ENCODE data around the gene CD69. TPM values are rescaled to one million over a fixed set of nuclear protein-coding genes. Genes with fewer than 3 reads are reported as not detected.

Gene CD69
- total RNA-seq, 4 donors from 2014 or later = 0.41 to 0.72 (median 0.51) TPM; not detected in 1

DNA sequence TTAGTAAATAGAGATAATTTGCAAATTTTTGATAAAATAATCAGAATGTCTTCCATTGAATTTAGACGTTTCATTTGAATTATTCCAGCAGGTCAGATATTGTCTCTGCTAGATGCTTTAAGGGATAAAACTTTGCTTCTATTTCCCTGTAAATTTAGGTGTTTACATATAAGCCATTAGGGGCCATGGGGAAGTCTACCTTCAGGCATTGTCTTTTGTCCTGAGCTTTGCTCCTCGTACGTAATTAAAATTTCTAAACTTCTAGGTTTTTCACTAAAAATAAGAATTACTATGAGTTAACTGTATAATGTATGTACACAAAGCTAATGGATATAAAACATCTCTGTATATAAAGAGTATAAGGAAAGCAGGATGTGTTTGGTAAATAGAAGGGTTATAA is 24.1 kb upstream of the CD69 start:
- in situ Hi-C loops (cut with MboI; ENCODE audit: low sequenced_read_pairs in 4 of 4) = no loop called here
- Histone ChIP-seq H3K27me3 (no peaks in the 10 kb centered on the region), H3K36me3 (no peaks in the 10 kb centered on the region), H3K27ac (no peak overlapping the region), H3K4me1 (no peaks in the 10 kb centered on the region), H3K9me3 (no peaks in the 10 kb centered on the region), H3K4me3 (no peak overlapping the region)
- DNase-seq (no peak), ATAC-seq (no peak)
- intact Hi-C loops (cut with DNase I; ENCODE audit: low total_unique reads) = no loop called here
- TF ChIP-seq, protein P1, sequence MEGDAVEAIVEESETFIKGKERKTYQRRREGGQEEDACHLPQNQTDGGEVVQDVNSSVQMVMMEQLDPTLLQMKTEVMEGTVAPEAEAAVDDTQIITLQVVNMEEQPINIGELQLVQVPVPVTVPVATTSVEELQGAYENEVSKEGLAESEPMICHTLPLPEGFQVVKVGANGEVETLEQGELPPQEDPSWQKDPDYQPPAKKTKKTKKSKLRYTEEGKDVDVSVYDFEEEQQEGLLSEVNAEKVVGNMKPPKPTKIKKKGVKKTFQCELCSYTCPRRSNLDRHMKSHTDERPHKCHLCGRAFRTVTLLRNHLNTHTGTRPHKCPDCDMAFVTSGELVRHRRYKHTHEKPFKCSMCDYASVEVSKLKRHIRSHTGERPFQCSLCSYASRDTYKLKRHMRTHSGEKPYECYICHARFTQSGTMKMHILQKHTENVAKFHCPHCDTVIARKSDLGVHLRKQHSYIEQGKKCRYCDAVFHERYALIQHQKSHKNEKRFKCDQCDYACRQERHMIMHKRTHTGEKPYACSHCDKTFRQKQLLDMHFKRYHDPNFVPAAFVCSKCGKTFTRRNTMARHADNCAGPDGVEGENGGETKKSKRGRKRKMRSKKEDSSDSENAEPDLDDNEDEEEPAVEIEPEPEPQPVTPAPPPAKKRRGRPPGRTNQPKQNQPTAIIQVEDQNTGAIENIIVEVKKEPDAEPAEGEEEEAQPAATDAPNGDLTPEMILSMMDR (IDR thresholded peaks at IDR 0.05 in 4 of 5, conservative IDR thresholded peaks at IDR 0.05 in 1 of 5) = no peak
- no peak for TF ChIP-seq POLR2A (IDR thresholded peaks at IDR 0.05)

GRCh38 chr12:9784326-9784725 is 23.6 kb upstream of the CD69 start:
- Histone ChIP-seq H3K27ac (no peak overlapping the region), H3K4me3 (no peak overlapping the region), H3K9me3 (no peaks in the 10 kb centered on the region), H3K4me1 (no peaks in the 10 kb centered on the region), H3K27me3 (no peaks in the 10 kb centered on the region), H3K36me3 (no peaks in the 10 kb centered on the region)
- TF ChIP-seq, protein P1 (IDR thresholded peaks at IDR 0.05 in 4 of 5, conservative IDR thresholded peaks at IDR 0.05 in 1 of 5) = no peak
- TF ChIP-seq POLR2A (IDR thresholded peaks at IDR 0.05) = no peak
- intact Hi-C loops (cut with DNase I; ENCODE audit: low total_unique reads) = no loop called here
- ATAC-seq (no peak), DNase-seq (no peak)
- in situ Hi-C loops (cut with MboI; ENCODE audit: low sequenced_read_pairs in 4 of 4) = no loop called here

GRCh38 chr12:9782547-9783382 is 22.1 kb upstream of the CD69 start:
- DNase-seq = no peak
- Histone ChIP-seq H3K9me3 (no peaks in the 10 kb centered on the region), H3K36me3 (no peaks in the 10 kb centered on the region), H3K4me3 (no peak overlapping the region), H3K27me3 (no peaks in the 10 kb centered on the region), H3K4me1 (no peaks in the 10 kb centered on the region), H3K27ac (no peak overlapping the region)
- TF ChIP-seq POLR2A (IDR thresholded peaks at IDR 0.05) = no peak
- TF ChIP-seq, protein P1 (IDR thresholded peaks at IDR 0.05 in 4 of 5, conservative IDR thresholded peaks at IDR 0.05 in 1 of 5) = no peak
- in situ Hi-C loops (cut with MboI; ENCODE audit: low sequenced_read_pairs in 4 of 4) (no loop called here), intact Hi-C loops (cut with DNase I; ENCODE audit: low total_unique reads) (no loop called here)
- ATAC-seq = no peak

DNA sequence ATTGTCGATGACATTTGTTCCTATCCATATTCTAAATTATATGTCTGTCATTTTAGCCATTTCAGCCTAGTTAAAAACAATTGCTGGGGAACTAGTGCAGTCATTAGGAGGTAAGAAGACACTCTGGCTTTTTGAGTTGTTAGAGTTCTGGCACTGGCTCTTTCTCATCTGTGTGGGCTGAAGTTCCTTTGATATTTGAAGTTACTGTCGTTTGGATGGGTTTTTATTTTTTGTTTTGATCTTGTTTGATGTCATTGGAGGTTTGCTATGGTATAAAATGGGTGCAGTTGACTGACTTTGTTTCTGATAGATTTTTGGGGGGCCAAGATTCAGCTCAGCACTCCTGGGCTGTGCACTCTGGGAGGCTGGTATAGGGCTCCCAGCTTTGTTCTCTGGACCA is 20.7 kb upstream of the CD69 start:
- no peak overlapping the region for H3K27ac ChIP-seq
- TF ChIP-seq, protein P1 (IDR thresholded peaks at IDR 0.05 in 4 of 5, conservative IDR thresholded peaks at IDR 0.05 in 1 of 5) = no peak
- no peak for TF ChIP-seq POLR2A (IDR thresholded peaks at IDR 0.05)
- in situ Hi-C loops (cut with MboI; ENCODE audit: low sequenced_read_pairs in 4 of 4) (no loop called here), intact Hi-C loops (cut with DNase I; ENCODE audit: low total_unique reads) (no loop called here)
- H3K4me1 ChIP-seq = no peaks in the 10 kb centered on the region
- ATAC-seq (no peak), DNase-seq (no peak)
- H3K27me3 ChIP-seq = no peaks in the 10 kb centered on the region
- H3K9me3 ChIP-seq = no peaks in the 10 kb centered on the region
- H3K4me3 ChIP-seq = no peak overlapping the region
- no peaks in the 10 kb centered on the region for H3K36me3 ChIP-seq

Data from gastrocnemius medialis (tissue), 4 donors.